Adrenal gland (tissue), 5 donors: Measurements from ENCODE around the gene STARD7.

Experiments
- CTCF ChIP-seq, 6 experiments: fragments of 450-650 bp in 4 of 6; fragments of 200-600 bp in 2 of 6; sonication (generic) in 1 of 6; IDR thresholded peaks; 1 replicate in 5 of 6; 2 replicates in 1 of 6; pipeline versions ENCODE4 v1.5.1 to v1.8.0; 2016 to 2021; ENCODE audit warnings: antibody characterized with exemption in 6 of 6, mild to moderate bottlenecking in 2 of 6, moderate library complexity in 1 of 6
- POLR2A ChIP-seq, 2 donors: fragments of 450-650 bp; IDR thresholded peaks; one replicate each; pipeline ENCODE4 v1.6.1; 2017; ENCODE audit warnings: antibody characterized with exemption in 2 of 2, mild to moderate bottlenecking in 2 of 2, moderate library complexity in 1 of 2
- donor health status: DM: no; HTN: no; CAD: no.

DNA sequence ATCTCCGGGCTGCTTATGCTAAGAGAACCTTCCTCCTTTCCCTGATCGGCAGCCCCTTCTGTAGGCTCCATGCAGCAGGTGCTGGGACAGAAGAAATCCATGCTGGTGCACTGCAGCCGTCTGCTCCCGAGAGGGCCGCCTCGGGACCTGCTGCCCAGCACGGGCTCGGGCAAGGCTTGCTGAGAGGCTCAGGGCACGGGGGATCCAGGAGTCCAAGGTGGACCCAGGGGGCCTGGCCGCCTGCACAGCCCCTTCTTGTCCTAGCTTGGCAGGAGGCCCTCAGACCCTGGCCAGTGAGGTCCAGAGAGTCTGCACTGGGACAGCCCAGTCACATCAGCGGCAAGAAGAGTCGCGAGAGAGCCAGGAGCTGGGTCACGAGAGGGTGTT lies 50.1 kb downstream of the STARD7 start:
- TF ChIP-seq POLR2A (IDR thresholded peaks at IDR 0.05) (no peak), CTCF (IDR thresholded peaks at IDR 0.05) (no peak)
